ENCODE measurements around the gene RNF144A.
A peak's percentile ranks its signal among the peaks of the same experiment; 100 is the strongest.

The RNF144A gene

DNA sequence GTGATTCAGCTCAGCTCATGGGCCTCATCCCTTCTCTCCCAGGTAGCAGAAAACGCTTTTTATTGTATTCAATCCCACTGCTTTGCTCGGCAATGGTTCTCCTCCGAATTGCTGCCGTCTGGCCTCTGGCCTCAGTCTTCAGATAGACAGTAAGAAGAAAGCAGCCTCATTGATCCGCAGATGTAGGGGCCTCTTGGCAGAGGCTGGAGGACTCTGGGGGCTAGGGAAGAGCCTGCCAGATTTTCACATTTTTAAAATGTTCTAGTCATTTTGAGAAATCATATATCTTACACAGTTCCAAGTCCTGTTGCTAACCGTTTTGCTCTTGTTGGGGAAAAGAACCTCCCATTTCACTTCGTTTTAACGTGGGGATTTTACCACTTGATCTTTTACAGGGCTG is 123.3 kb downstream of the RNF144A start:
- no peak for DNase-seq (ENCODE audit: low read depth in 2 of 3, low spot score in 2 of 3)

DNA sequence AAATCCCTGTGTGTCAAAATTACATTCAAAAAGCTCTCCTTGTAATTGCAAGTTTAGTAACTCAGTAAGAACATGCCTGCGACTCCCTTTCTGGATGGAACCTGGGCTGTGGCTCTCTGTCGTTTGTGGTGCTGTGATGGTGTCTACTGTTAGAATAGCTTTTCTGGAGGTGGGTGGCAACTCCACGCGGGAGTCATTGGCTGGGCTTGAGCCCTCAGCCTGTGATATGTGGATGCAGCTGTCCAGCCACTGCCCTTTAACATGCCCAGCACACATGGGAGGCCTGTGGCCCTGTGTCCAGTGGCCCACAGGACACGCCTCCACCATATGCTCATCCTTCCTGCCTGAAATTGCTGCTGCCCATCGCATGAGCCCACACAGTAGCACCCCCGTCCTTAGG is 124.2 kb downstream of the RNF144A start:
- DNase-seq (ENCODE audit: low read depth in 2 of 3, low spot score in 2 of 3), result no peak

DNA sequence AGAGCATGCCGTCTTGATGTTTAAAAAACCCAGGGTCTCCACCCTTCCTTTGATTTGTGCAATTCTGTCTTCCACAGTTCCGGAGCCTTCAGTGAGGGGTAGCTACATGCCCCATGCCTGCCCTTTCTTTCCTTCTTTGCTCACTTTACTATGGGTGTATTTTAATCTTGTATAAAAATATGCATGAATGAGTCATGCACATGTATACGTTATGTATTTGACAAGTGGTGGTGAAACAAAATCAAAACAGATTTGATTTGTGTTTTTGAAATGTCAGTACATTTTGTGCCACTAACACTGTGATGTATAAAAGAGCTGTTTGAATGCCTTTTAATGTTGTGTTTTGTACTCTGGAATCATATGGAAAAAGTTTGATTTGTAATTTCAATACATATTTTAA is 126.5 kb downstream of the RNF144A start:
- no peak for DNase-seq (ENCODE audit: low read depth in 2 of 3, low spot score in 2 of 3)

DNA sequence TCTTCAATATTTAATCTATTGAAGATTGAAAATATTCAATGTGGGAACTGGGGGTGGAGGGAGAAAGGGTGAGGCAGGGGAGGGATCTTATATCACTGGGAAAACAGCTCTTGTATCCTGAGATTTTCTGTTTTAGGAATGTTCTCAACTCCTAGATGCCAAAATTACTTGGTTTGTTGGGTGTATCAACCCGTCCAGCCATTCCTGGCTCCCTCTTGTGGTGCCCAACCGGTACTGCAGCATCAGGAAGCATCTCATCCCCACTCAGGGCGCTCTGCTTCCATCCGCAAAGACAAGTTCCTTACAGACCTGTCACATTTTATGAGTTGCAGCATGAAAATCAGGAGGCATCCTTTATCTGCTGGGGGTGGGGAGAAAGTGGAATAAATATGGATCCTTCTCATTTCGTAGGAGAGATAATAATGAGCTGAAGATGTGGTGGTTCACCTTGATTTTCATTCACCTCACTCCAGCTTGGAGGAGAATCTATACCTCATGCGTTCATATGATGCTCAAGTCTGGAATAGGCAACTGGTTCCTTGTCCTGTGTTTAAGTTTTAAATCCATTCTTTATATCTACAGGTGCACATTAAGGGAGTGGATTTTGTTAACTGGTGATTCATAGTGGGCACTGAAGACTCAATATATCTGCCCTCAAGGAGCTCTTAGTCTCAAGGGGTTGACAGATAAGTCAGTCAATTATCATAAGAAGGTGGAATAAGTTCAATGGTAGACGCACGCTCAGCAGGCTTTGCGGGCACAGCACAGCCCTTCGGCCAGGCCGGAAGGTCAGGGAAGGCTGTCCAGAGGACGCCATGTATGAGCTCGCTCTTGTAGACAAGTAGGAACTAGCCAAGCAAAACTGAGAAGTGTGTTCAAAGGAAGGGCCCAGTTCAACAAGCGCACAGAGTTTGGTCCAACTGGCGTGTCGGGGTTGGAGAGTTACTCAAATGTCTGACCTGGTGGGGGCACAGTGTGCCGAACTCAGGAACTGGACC is 127.3 kb downstream of the RNF144A start:
- peak in 2 of 3 experiments; percentile 11 to 25 for DNase-seq (ENCODE audit: low read depth in 2 of 3, low spot score in 2 of 3)

DNA sequence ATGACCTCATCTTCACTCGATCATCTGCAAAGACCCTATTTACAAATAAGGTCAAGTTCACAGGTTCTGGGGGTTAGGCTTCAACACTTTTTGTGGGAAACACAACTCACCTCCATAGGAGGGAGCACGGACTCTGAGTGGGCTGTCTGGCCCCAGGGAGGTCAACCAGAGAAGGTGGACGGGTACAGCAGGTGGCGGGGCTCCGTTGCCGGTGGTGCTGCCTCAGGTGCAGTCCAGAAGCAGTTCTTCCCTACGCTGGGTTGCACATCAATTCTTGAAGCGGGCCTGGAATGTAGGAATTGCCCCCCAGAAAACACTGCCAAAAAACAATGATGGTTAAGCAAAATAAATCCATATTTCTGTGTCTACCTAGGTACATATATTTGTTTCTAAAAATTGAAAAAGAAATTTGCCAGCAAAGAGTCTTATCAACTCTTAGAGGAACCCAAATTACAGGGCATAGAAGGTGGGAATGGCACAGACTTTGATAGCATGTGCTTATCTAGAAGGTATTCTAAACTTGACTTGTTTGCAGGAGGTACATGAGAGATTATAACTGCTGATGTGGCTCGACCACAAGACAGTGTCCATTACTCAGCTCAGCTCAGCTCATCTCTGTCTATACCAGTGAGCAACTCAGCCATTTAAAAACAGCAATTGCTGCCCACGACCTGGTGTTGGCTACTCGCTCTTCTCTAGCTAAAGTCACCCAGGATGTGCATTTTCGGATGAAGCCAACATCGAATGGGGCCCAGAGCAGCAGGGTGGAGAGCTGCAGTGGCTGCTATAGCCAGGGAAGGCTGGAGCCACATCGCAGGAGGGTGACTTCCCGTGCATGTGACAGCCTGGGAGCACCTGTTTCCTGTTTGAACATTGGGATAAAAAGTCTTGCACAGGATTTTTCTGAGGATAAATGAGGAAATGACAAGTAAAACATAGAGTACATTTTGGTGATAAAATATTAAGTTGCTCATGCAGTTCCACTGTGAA is 128.7 kb downstream of the RNF144A start:
- no peak for DNase-seq (ENCODE audit: low read depth in 2 of 3, low spot score in 2 of 3)

DNA sequence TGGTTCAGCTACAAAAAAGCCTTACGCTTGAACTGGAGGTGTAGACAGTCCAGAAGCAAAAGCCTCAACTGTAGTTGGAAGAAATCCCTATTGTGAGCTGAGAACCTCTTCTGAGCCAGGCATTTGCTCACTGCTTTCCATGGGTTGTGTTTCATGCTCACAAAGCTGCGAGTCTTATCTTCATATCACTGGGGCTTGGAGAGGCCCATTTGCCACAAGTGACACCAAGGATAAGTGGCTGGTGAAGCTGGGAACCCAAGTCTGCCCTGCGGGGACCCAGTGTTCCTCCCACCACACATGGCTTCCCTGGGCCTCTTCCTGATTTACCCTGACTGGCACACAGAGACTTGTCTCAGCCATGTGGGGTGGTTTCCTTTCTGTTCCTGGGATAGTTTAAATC is 130.4 kb downstream of the RNF144A start:
- DNase-seq (ENCODE audit: low read depth in 2 of 3, low spot score in 2 of 3), result no peak

DNA sequence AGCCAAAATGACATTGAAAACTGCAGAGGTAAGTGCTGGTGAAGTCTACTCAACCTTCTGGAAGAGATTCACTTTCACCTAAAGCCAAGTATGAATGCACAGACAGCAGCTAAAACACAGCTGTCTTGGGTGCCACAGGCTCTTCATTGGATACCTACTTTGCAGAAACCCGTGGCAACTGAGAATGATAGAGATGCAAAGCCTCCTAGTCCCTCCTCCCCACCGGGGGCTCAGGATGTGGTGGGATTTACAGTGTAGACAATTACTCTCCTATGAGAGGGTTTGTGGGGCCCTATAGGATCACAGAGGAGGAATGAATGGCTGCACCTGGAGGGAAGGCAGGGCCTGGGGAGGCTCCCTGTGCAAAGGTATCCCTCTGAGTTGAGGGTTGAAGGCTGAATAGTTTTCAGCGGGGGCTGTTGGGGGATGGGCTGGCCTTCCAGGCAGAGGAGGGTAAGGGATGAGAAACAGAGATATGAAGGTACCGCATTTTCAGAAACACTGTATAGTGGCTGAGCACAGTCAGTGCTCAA is 131.6 kb downstream of the RNF144A start:
- no peak for DNase-seq (ENCODE audit: low read depth in 2 of 3, low spot score in 2 of 3)

DNA sequence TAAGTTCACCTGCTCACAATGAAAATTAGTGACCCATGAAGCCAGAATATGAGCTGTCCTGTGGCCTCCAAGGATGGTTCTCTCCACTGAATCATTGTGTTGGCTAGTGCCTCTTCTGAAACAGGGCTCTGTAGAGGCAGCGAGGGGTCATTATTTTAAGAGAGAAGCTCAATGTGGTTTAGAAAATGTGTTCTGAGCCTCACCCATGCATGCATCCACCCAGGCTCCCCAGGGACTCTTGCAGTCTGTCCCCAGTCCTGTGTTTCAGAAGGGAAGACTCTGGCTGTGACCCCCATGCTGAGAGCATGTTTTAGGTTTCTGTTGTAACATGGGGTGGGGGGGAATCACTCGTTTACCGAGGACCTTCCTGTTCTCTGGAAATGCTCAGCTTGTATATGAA is 135.2 kb downstream of the RNF144A start:
- no peak for DNase-seq (ENCODE audit: low read depth in 2 of 3, low spot score in 2 of 3)

DNA sequence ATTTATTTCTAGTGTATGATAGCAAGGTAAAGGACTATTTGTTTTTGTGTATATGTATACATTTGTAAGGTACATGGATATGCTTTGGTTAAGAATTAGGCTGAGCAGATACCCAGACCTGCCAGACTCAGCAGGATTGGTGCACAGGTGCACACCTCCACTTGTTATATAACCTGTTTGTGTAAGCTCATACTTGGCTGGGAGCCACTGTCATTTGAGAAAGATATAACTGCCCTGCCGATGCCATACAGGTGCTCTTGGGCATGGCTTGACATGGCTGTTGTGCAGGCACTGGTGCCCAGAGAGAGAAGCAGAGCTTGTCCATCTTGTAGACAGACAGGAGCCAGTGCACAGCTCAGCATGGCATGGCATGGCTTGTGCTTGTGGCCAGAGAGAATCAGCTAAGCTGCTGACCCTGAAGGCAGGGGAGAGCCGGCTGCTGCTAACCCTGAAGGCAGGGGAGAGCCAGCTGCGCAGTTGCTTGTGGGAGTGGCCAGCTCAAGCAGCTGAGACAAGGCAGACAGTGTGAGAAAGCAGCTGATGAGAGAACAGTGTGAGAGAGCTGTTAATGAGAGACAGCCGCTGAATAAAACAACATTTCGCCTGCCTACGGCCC is 136.5 kb downstream of the RNF144A start:
- DNase-seq (ENCODE audit: low read depth in 2 of 3, low spot score in 2 of 3), result no peak

DNA sequence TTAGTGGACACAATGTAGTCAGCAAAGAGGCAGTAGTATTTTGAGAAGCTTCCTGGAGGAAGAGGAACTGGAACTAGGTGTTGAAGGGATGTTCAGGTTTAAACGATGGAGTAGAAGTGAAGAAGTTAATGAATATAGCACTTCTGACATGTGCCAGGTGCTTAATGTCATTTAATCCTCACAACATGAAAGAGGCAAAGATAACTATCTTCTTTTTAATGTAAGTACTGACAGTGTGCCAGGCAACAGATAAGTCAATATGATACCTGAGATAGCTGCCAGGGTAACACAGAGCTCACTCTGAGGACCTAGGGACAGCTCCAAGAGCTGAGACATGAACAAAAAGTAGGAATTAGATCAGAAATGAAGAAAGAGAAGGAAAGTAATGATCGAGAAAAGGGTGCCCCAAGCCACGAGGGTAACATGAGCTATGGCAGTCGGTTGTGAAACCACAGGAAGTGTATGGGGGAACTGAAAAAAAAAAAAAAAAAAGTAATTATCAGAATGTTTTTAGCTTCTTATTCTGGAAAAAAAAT is 140.7 kb downstream of the RNF144A start:
- no peak for DNase-seq (ENCODE audit: low read depth in 2 of 3, low spot score in 2 of 3)

DNA sequence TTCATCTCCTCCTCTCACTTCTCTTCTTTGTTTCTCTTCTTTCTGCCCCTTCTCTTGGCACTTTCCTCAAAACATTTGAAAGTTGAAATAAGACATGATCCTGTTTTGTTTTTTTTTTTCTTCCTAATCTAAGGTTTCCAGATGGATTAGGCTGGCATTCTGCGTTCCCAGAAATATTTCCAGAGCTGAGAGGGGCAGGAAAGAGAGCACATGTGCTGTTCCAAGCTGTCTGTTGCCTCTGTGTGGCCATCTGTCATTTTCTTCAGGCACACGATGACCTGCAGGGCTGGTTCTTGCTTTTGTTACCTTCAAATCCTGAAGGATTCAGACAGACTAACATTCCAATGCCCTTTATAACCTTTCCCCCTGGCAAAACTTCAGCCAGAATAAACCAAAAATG is 142.9 kb downstream of the RNF144A start:
- no peak for DNase-seq (ENCODE audit: low read depth in 2 of 3, low spot score in 2 of 3)

DNA sequence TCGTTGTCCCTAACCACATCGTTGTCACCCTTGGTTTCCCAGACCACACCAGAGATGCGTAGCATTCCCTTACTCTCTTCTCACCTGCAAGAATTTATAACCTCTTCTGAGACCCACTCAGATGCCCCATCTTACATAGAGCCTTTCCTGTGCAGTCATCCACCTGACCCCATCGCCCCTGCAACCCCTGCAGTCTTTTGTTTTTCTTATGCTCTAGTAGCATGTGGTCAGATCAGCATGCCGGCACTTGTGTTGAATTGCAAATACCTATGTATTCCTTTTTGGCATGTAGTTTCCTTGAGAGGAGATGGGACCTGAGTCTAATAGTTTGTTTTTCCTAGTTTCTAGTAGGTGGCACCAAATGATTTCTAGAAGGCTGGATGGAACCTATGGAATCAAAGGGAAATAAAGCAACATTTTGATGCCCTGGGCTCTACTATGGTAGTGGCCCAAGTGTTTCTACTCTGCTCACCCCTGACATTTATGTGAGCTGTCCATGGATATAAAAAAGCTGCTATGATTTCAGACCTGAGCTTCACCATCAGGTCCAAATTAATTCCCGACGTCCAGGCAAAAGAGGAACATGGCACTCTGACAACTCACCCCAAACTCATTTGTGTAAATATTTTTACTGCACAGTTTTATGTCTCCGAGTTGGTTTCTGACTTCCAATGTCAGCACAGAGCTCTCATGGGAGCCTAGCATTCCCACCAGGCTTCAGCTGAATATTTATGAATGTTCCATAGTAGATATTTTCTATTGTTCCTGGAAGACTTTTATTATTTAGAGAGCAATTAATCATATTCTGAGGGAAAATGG is 143.6 kb downstream of the RNF144A start:
- DNase-seq (ENCODE audit: low read depth in 2 of 3, low spot score in 2 of 3), result no peak

DNA sequence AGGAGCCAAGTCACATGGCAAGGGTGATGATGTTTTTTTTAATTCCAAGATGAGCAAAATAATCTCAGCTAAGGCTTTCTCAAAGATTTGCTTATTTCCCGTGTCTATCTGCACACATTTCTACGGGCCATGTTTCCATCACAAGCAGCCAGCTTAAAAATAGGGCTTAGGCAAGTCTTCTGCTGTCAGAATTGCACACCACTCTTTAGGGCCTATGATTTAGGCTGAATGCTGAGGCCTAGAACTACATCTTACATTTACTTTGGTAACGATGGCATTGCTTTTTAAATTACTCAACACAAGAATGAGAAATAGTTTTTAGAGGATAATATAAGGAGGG is 144.2 kb downstream of the RNF144A start:
- DNase-seq (ENCODE audit: low read depth in 2 of 3, low spot score in 2 of 3), result no peak

DNA sequence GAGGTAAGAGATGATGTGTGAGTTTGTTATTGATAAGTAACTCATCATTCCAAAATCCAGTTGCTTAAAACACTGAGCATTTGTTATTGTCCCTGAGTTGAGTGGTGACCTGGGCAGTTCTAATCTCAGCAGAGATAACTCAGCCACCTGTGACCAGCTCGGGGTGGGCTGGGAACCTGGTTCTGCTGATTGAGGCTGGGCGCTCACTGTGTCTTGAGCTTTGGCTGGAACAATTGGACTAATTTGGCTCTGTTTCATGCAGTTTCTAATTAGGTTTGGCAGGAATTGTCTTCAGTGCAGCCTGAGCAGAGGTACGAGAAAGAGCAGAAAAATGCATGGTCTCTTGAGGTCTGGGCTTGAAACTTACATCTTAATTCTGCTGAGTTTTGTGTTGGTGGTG is 144.7 kb downstream of the RNF144A start:
- DNase-seq (ENCODE audit: low read depth in 2 of 3, low spot score in 2 of 3), result no peak

DNA sequence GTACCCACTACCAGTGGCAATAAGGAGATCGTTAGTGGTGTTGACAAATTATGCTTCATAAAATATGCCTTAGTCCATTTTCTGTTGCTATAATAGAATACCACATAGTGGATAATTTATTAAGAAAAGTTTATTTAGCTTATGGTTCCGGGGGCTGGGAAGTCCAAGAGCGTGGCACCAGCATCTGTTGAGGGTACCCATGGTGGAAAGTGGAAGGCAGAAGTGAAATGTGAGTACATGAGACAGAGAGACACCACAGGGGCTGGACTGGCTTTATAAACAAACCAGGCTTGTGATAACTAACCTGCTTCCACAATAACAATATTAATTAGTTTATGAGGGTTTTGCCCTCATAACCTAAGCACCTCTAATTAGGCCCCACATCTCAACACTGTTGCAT is 146.6 kb downstream of the RNF144A start:
- DNase-seq (ENCODE audit: low read depth in 2 of 3, low spot score in 2 of 3), result no peak

DNA sequence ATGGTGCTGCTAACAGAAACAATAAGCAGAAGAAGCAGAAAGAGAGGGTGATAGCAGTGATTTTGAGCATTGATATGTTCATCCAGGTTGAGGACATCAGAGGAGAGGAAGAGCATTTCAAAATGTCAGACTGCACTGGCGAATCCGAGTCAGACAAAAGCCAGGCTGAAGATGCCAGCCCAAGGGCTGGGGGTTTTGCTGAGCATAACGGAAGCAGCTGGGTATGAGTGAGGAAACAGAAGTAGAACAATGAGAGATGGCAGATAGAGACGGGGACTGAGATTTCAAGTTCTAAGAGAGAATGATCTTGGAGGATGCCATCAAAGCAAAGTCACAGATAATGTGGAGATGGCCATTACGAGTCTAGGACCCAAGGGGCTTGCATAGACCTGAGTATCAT is 151.2 kb downstream of the RNF144A start:
- no peak for DNase-seq (ENCODE audit: low read depth in 2 of 3, low spot score in 2 of 3)

DNA sequence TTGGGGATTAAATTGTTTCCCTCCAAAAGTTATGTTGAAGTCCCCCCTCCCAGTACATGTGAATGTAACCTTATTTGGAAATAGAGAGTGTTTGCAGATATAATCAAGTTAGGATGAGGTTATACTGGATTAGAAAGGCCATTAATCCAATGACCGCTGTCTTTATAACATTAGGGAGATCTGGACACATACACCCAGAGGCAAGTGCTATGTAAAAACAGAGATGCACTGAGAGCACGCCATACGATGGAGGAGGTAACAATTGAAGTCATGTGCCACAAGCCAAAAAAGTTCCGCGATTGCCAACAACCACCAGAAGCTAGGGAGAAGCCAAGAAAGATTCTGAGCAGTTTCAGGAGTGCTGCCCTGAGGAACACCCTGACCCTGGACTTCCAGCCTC is 153.3 kb downstream of the RNF144A start:
- no peak for DNase-seq (ENCODE audit: low read depth in 2 of 3, low spot score in 2 of 3)

DNA sequence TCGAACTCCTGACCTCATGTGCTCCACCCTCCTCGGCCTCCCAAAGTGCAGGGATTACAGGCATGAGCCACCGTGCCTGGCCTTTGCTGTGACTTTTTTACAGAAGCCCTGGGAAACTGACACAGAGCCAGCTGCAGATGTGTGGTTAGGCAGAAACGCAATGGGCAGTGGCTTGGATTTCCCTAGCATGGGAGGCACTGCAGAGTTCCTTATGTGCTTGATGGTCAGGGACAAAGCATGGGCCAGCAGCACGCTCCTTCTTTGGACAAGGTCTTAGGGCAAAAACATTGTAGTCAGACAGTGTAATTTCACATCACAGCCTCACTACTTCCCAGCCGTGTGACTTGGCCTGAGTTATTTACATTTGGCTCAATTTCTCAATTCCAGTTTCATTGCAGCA is 153.9 kb downstream of the RNF144A start:
- no peak for DNase-seq (ENCODE audit: low read depth in 2 of 3, low spot score in 2 of 3)

DNA sequence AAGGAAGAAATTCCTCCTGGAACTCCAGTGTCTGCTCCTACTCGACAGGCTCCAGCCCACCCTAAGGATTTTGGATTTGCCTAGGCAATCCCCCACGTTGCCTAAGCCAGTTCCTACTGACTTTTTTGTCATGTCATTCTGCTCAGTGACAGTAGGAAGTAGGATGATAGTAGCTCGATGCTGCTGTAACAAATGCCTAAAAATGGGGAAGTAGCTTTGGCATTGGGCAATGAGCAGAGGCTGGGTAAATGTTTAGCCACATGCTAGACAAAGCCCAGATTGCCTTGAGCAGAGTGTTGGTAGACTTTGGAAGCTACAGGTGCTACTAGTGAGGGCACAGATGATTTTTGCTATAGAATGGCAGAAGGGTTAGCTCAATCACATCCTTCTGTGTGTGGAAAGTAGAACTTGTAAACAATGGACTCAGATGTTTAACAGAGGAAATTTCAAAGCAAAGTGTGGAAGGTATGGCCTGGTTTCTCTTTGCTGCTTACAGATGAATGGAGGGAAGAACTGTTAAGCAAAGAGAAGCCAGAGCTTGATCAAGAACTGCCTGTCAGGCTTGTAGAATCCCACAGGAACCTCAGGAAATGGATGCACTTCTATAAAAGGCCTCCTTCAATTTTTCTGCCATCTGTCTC is 154.8 kb downstream of the RNF144A start:
- no peak for DNase-seq (ENCODE audit: low read depth in 2 of 3, low spot score in 2 of 3)

DNA sequence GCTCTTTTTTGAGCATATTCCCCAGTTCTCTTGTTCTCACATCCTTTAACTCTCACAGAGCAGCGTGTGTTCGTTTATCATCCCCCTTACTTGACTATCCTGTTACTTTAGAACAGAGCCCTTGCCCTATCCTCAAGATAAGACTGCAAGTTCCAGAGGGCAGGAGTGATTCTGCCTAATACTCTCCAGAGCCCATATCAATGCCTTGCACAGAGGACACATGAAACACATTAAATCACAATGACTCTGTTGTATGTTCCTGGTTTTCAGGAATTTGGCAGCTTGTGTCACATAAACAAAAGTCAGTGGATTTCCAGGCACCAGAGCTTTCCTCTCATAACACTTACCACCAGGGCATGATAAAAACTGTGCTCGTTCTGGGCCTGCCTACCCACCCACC is 156.7 kb downstream of the RNF144A start:
- DNase-seq (ENCODE audit: low read depth in 2 of 3, low spot score in 2 of 3), result no peak

All from activated CD8-positive, alpha-beta memory T cell treated with anti-CD3 and anti-CD28 coated beads for 48 hours (primary cell).